ENCODE measurements around the gene SLC35F1. TPM values are rescaled to one million over a fixed set of nuclear protein-coding genes. Genes with fewer than 3 reads are reported as not detected.

The SLC35F1 gene
- total RNA-seq, 1 experiment from 2014 or later, result 4.3 TPM

GRCh38 chr6:118320652-118321051, 413.6 kb downstream of the SLC35F1 start:
- no peak overlapping the region for H2BK5ac ChIP-seq (ENCODE audit: insufficient read length, low read length)
- H3K18ac ChIP-seq (ENCODE audit: insufficient read length, low read depth, low read length), result no peak overlapping the region
- Mint-ChIP-seq H3K4me1 (peaks cover 10 to 14% of the 10 kb centered on the region in 2 experiments), H3K36me3 (ENCODE audit: insufficient read depth in 1 of 3, low read depth in 3 of 3) (no peaks in the 10 kb centered on the region; a peak in 1 of 7 replicates), H3K27me3 (ENCODE audit: low read depth) (no peaks in the 10 kb centered on the region), H3K9me3 (no peaks in the 10 kb centered on the region), H3K4me3 (no peak overlapping the region), H3K27ac (no peak overlapping the region)
- no peaks in the 10 kb centered on the region for H4K20me1 ChIP-seq (ENCODE audit: control insufficient read depth, insufficient read depth, insufficient read length)
- no peak for DNase-seq
- H3K23me2 ChIP-seq (ENCODE audit: insufficient read length, low read depth, low read length, poor library complexity, severe bottlenecking), result no peaks in the 10 kb centered on the region
- H2AK5ac ChIP-seq (ENCODE audit: insufficient read length, low read length), result no peak overlapping the region
- H3K56ac ChIP-seq (ENCODE audit: insufficient read length, low read depth, low read length), result no peak overlapping the region
- WGBS (ENCODE audit: extremely low coverage, insufficient read length, low lambda C conversion rate), result no CpG with 5 or more reads among the region's 2 CpGs
- no peaks in the 10 kb centered on the region for H3K27me3 ChIP-seq (ENCODE audit: insufficient read depth, low read length)
- H3K14ac ChIP-seq (ENCODE audit: insufficient read depth, low read length), result no peak overlapping the region
- H3K23ac ChIP-seq (ENCODE audit: insufficient read length, low read depth, low read length), result no peak overlapping the region
- no peak overlapping the region for H4K5ac ChIP-seq (ENCODE audit: insufficient read length, low read depth, low read length)
- no peak overlapping the region for H2BK12ac ChIP-seq (ENCODE audit: insufficient read length, low read depth, low read length)
- no peak overlapping the region for H3K4me2 ChIP-seq (ENCODE audit: insufficient read depth, insufficient read length, low read length)
- no peak for TF ChIP-seq CTCF (conservative IDR thresholded peaks at IDR 0.05)
- no peak overlapping the region for H2BK120ac ChIP-seq (ENCODE audit: low read depth, low read length, poor library complexity, severe bottlenecking)
- no peaks in the 10 kb centered on the region for H3K79me1 ChIP-seq (ENCODE audit: insufficient read depth, low read depth, low read length, poor library complexity, severe bottlenecking)
- H3T11ph ChIP-seq (ENCODE audit: low read length), result no peak overlapping the region
- no peak overlapping the region for H2AFZ ChIP-seq (ENCODE audit: low read length)
- H2BK15ac ChIP-seq (ENCODE audit: low read depth, low read length), result no peak overlapping the region
- no peaks in the 10 kb centered on the region for H3K9me3 ChIP-seq (ENCODE audit: control insufficient read depth, low read depth, low read length)
- peaks cover 6% of the 10 kb centered on the region; the same call in 1 of the 2 replicates for H3K4me1 ChIP-seq (ENCODE audit: insufficient read depth, low read length)
- no peak overlapping the region for H3K4ac ChIP-seq (ENCODE audit: low read depth, low read length)
- H3K27ac ChIP-seq (ENCODE audit: insufficient read length, low read depth, low read length), result no peak overlapping the region
- no peak overlapping the region for H2BK20ac ChIP-seq (ENCODE audit: low read depth, low read length, poor library complexity, severe bottlenecking)
- no peaks in the 10 kb centered on the region for H3K79me2 ChIP-seq (ENCODE audit: insufficient read depth, low read length)
- no peak overlapping the region for H4K8ac ChIP-seq (replicated peaks; ENCODE audit: insufficient read length, low read depth, low read length)
- no peak overlapping the region for H3K9ac ChIP-seq (ENCODE audit: extremely low read depth, insufficient read length, low read length)
- H4K91ac ChIP-seq (ENCODE audit: insufficient read length, low read depth, low read length), result no peak overlapping the region
